ENCODE results near the gene ZNF532.

The ZNF532 gene

GRCh38 chr18:58870621-58871020 is 5.9 kb downstream of the ZNF532 start:
- FAIRE-seq: no peak

- FAIRE-seq: no peak
Observed at GRCh38 chr18:58871514-58872420, 7.1 kb downstream of the ZNF532 start.

GRCh38 chr18:58878640-58879039 is 14.0 kb downstream of the ZNF532 start:
- FAIRE-seq: no peak

GRCh38 chr18:58881477-58881876 is 16.8 kb downstream of the ZNF532 start:
- FAIRE-seq: no peak

GRCh38 chr18:58882044-58882443 is 17.4 kb downstream of the ZNF532 start:
- FAIRE-seq: no peak

- FAIRE-seq: no peak
Observed at GRCh38 chr18:58882686-58883085, 18.0 kb downstream of the ZNF532 start.

GRCh38 chr18:58884680-58885079 is 20.0 kb downstream of the ZNF532 start:
- FAIRE-seq: no peak

- FAIRE-seq: no peak
Observed at GRCh38 chr18:58886431-58886830, 21.8 kb downstream of the ZNF532 start.

- no peak for FAIRE-seq
Observed at GRCh38 chr18:58886864-58887612, 22.4 kb downstream of the ZNF532 start.

GRCh38 chr18:58887613-58887963 is 22.9 kb downstream of the ZNF532 start:
- no peak for FAIRE-seq

- FAIRE-seq: no peak
Observed at GRCh38 chr18:58891776-58892175, 27.1 kb downstream of the ZNF532 start.

GRCh38 chr18:58892488-58892887 is 27.8 kb downstream of the ZNF532 start:
- no peak for FAIRE-seq

GRCh38 chr18:58893388-58894099 is 28.9 kb downstream of the ZNF532 start:
- no peak for FAIRE-seq

- FAIRE-seq: no peak
Observed at GRCh38 chr18:58894930-58895329, 30.3 kb downstream of the ZNF532 start.

- FAIRE-seq: no peak
Observed at GRCh38 chr18:58895385-58895784, 30.7 kb downstream of the ZNF532 start.

GRCh38 chr18:58896268-58896667 is 31.6 kb downstream of the ZNF532 start:
- FAIRE-seq: no peak

GRCh38 chr18:58896734-58897508 is 32.2 kb downstream of the ZNF532 start:
- FAIRE-seq: no peak

- FAIRE-seq: no peak
Observed at GRCh38 chr18:58898010-58898799, 33.5 kb downstream of the ZNF532 start.

GRCh38 chr18:58900015-58900649 is 35.5 kb downstream of the ZNF532 start:
- FAIRE-seq: no peak

- no peak for FAIRE-seq
Observed at GRCh38 chr18:58901143-58901542, 36.5 kb downstream of the ZNF532 start.

- no peak for FAIRE-seq
Observed at GRCh38 chr18:58901783-58902182, 37.1 kb downstream of the ZNF532 start.
